PFSK-1 (cell line): Measurements from ENCODE around the gene EFHC2.

Source experiments
- POLR2AphosphoS5 ChIP-seq: IDR thresholded peaks from 2 replicates; pipeline ENCODE4 v1.6.1; 2012; ENCODE audit warnings: low read depth, mild to moderate bottlenecking, control low read depth, low read length, moderate library complexity
- REST ChIP-seq, 2 experiments: IDR thresholded peaks; 2 replicates each; pipeline versions ENCODE4 v1.6.1 to v1.8.0; 2011 to 2012; ENCODE audit warnings: low read depth in 2 of 2, low read length in 2 of 2, control low read depth in 1 of 2, inconsistent platforms in 1 of 2, mild to moderate bottlenecking in 1 of 2, moderate library complexity in 1 of 2; ENCODE audit not compliant: insufficient read depth in 1 of 2
- SIN3A ChIP-seq: IDR thresholded peaks from 2 replicates; pipeline ENCODE4 v1.6.1; 2012; ENCODE audit warnings: mild to moderate bottlenecking, low read length, moderate library complexity, borderline replicate concordance; ENCODE audit not compliant: insufficient read depth

GRCh38 chrX:44167116-44167515 lies 176.4 kb downstream of the EFHC2 start:
- TF ChIP-seq POLR2AphosphoS5 (no peak), REST (IDR thresholded peaks at IDR 0.05; ENCODE audit: insufficient read depth in 1 of 2, low read depth in 2 of 2, low read length in 2 of 2) (no peak), SIN3A (no peak)
